HEK293T (cell line): ENCODE data around the gene TRIM61.

Experiments
- FOXK2 ChIP-seq: fragments of 450-650 bp; IDR thresholded peaks from 2 replicates; pipeline ENCODE4 v1.6.1; 2016; ENCODE audit warnings: mild to moderate bottlenecking
- HDGF ChIP-seq: fragments of 450-650 bp; IDR thresholded peaks from 2 replicates; pipeline ENCODE4 v1.6.1; 2017; ENCODE audit warnings: antibody characterized with exemption, borderline replicate concordance
- NFRKB ChIP-seq: fragments of 450-650 bp; IDR thresholded peaks from 2 replicates; pipeline ENCODE4 v1.6.1; 2016; ENCODE audit warnings: mild to moderate bottlenecking, moderate library complexity
- SUZ12 ChIP-seq: fragments of 450-650 bp; IDR thresholded peaks from 2 replicates; pipeline ENCODE4 v1.6.1; 2016; ENCODE audit warnings: mild to moderate bottlenecking

DNA sequence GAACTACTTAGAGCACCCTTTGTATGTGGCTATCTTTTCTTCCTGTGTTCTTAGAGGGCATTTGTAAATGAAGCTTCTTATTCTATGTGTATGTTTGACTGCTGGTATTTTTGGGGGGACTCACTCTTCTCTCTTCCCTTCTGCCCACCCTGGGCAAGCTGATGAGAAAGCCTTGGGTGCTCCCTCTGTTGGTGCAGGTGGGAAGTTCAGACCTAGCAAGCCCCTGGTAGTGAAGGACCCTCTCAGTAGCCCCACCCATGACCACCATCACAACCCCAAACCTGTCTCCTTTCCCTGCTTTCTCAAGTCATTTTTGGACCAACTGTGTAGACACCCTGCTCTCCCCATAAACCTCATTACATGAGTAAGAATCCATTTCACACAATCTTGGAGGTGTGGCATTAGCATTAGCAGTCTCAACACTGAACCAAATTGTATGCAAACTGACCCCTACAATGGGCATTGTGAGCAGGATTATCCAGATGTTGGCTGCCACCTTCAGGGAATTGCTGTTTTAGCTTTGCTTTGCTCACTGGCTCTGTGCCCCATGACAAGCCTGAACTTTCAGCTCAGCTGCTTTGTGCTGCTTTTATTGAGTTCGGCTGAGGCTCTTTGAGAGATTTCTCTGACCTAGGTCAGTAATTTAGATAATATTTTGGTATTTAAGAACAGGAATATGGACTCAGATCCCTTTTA, 27.9 kb downstream of the TRIM61 start:
- TF ChIP-seq HDGF: no peak
- TF ChIP-seq FOXK2: no peak
- TF ChIP-seq NFRKB: no peak
- no peak for TF ChIP-seq SUZ12
